Sigmoid colon (tissue), 7 donors: ENCODE results near the gene PRDX5. TPM values are rescaled to one million over a fixed set of nuclear protein-coding genes. Genes with fewer than 3 reads are reported as not detected.

ENCODE experiments used
- DNase-seq: peaks from one replicate; pipeline ENCODE4 v3.0.0-alpha.2; 2019
- H3K27ac ChIP-seq, 4 donors: fragments of 200-600 bp; sonication (generic); one replicate each; pipeline ENCODE4 v1.5.1; 2016 to 2019; ENCODE audit warnings: mild to moderate bottlenecking in 1 of 4
- H3K27me3 ChIP-seq, 3 donors: fragments of 200-600 bp; sonication (generic); one replicate each; pipeline ENCODE4 v1.5.1; 2019; ENCODE audit warnings: mild to moderate bottlenecking in 1 of 3
- H3K36me3 ChIP-seq, 4 donors: fragments of 200-600 bp; sonication (generic); one replicate each; pipeline ENCODE4 v1.5.1; 2016 to 2019
- H3K4me1 ChIP-seq, 4 donors: fragments of 200-600 bp; sonication (generic); one replicate each; pipeline ENCODE4 v1.5.1; 2017 to 2019
- H3K4me3 ChIP-seq, 4 donors: fragments of 200-600 bp; sonication (generic); one replicate each; pipeline ENCODE4 v1.5.1; 2017 to 2019; ENCODE audit warnings: mild to moderate bottlenecking in 2 of 4, moderate library complexity in 1 of 4
- H3K9me3 ChIP-seq, 4 donors: fragments of 200-600 bp in 3 of 4; sonication (generic) in 3 of 4; one replicate each; pipeline versions ENCODE4 v1.5.1 to v1.6.1; 2013 to 2019
- CTCF ChIP-seq, 4 experiments: fragments of 450-650 bp in 3 of 4; fragments of 200-600 bp in 1 of 4; IDR thresholded peaks; one replicate each; pipeline ENCODE4 v1.5.1; 2016 to 2019; ENCODE audit warnings: antibody characterized with exemption in 4 of 4, mild to moderate bottlenecking in 3 of 4, moderate library complexity in 2 of 4
- EP300 ChIP-seq, 4 donors: sonication (generic); formaldehyde crosslinking; IDR thresholded peaks; one replicate each; pipeline ENCODE4 v1.6.1; 2017; ENCODE audit warnings: antibody characterized with exemption in 4 of 4
- POLR2A ChIP-seq, 2 donors: fragments of 450-650 bp; IDR thresholded peaks; one replicate each; pipeline ENCODE4 v1.6.1; 2016; ENCODE audit warnings: antibody characterized with exemption in 2 of 2, mild to moderate bottlenecking in 2 of 2, moderate library complexity in 2 of 2
- POLR2AphosphoS5 ChIP-seq, 4 donors: sonication (generic); formaldehyde crosslinking; IDR thresholded peaks; one replicate each; pipeline ENCODE4 v1.6.1; 2017; ENCODE audit warnings: antibody characterized with exemption in 4 of 4
- WGBS, 2 donors: extraction: QIAGEN DNeasy Blood & Tissue Kit; methylation state at CpG; one replicate each; pipeline ENCODE4 v1.1.7; 2013; 5-methylcytosine and 5-hydroxymethylcytosine counted together
- intact Hi-C: fragments of 100-400 bp; cut with DNase I; formaldehyde crosslinking; loops from one replicate; pipeline ENCODE4 v1.15.1; 2023
- polyA plus RNA-seq, 3 donors: library from polyadenylated mRNA; stranded (reverse); fragments of 200-250 nt; gene quantifications; one replicate each; pipeline ENCODE4 v1.2.3, GENCODE V29; 2013
- total RNA-seq, 4 donors: library from RNA; depleted of rRNA; stranded (reverse); fragments of >200 nt; gene quantifications; one replicate each; pipeline ENCODE4 v1.1.0, GENCODE V29; 2016
- donor health status: healthy with polysubstance abuse.
- donor health status: Bipolar disorder and iron deficiency.
- donor health status: healthy.

The PRDX5 gene
- total and polyA plus RNA-seq, 7 donors, result 169 to 1,045 (median 269) TPM

- Histone ChIP-seq H3K9me3 (no peaks in the 10 kb centered on the region), H3K27ac (no peak overlapping the region), H3K4me1 (peaks cover 0 to 9% (median 3%) of the 10 kb centered on the region in 4 donors), H3K27me3 (no peaks in the 10 kb centered on the region), H3K4me3 (no peak overlapping the region), H3K36me3 (no peaks in the 10 kb centered on the region)
- DNase-seq, result no peak
- TF ChIP-seq POLR2AphosphoS5 (IDR thresholded peaks at IDR 0.05), result no peak
- TF ChIP-seq POLR2A (IDR thresholded peaks at IDR 0.05), result no peak
- no peak for TF ChIP-seq EP300 (IDR thresholded peaks at IDR 0.05)
- no peak for TF ChIP-seq CTCF (IDR thresholded peaks at IDR 0.05)
- 84 to 91% methylated on average over 8 of the region's 8 CpGs for WGBS, 2 donors
- intact Hi-C loops, result no loop called here
Measured at GRCh38 chr11:64333556-64333955, 15.6 kb downstream of the PRDX5 start.

DNA sequence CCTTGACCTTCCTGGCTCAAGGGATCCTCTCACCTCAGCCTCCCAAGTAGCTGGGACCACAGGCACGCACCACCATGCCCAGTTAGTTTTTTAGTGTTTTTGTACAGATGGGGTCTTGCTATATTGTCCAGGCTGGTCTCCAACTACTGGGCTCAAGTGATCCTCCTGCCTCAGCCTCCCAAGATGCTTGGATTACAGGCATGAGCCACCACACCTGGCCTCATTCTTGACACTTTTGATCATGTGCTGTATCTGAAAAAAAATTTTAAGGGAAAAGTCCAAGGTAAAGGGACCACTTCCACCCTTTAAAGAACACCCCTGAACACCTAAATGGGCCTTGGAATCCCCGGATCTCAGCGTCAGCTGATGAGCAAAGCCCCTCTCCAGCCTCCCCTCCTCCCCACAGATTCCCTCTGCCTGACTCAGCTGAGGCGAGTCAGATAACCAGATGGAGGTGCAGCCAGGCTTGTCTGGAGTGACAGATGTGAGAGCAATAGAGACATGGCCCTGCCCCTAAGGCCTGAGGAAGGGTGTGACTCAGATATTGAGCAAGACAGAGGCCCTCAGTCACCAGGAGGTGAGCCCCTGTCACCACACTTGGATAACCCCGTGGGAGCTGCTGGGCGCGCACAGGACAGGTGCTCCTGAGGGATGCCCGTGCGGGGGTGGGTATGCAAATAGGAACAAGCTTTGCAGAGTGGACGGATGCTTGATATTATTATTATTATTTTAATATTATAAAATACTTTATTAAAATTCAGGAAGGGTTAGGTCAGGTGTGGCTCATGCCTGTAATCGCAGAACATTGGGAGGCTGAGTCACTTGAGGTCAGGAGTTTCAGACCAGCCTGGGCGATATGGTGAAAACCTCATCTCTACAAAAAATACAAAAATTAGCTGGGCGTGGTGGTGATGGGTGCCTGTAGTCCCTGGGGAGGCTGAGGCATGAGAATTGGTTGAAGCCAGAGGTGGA is 17.1 kb downstream of the PRDX5 start:
- TF ChIP-seq EP300 (IDR thresholded peaks at IDR 0.05) (no peak), POLR2AphosphoS5 (IDR thresholded peaks at IDR 0.05) (no peak), CTCF (IDR thresholded peaks at IDR 0.05) (no peak), POLR2A (IDR thresholded peaks at IDR 0.05) (no peak)
- no peak for DNase-seq
- no peaks in the 10 kb centered on the region for H3K27me3 ChIP-seq
- peaks cover 0 to 9% (median 3%) of the 10 kb centered on the region in 4 donors for H3K4me1 ChIP-seq
- H3K9me3 ChIP-seq, result no peaks in the 10 kb centered on the region
- intact Hi-C loops, result no loop called here
- H3K4me3 ChIP-seq, result no peak overlapping the region
- H3K36me3 ChIP-seq, result no peaks in the 10 kb centered on the region
- WGBS, 2 donors, result 25 to 43% methylated on average over 13 of the region's 13 CpGs
- no peak overlapping the region for H3K27ac ChIP-seq

DNA sequence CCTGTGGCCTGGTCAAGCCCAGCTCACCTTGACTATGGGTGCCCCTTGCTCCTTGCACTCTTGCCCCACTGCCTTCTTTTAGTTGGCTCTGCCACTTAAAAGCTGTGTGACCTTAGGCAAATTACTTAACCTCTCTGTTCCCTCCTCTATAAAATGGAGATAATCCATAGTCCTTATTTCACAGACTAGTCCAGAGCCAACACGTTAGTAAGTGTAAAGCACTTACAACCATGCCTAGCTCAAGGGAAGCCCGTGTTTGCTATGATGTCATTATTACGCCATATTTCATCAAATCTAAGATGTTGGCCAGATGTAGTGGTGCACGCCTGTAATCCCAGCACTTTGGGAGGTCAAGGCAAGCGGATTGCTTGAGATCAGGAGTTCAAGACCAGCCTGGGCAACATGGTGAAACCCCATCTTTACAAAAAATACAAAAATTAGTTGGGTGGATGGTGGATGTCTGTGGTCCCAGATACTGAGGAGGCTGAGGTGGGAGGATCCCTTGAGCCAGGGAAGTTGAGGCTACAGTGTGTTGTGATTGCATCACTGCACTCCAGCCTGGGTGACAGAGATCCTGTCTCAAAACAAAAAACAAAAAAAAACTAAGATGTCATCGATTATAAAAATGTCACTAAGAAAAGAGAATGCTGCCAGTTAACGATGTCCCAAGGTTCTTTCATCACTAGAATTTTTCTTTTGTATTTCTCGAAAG is 19.8 kb downstream of the PRDX5 start:
- DNase-seq, result no peak
- Histone ChIP-seq H3K27me3 (no peaks in the 10 kb centered on the region), H3K27ac (no peak overlapping the region), H3K4me1 (peaks cover 0 to 18% (median 8%) of the 10 kb centered on the region in 4 donors), H3K36me3 (no peaks in the 10 kb centered on the region), H3K9me3 (no peaks in the 10 kb centered on the region), H3K4me3 (no peak overlapping the region)
- 76 to 84% methylated on average over 8 of the region's 8 CpGs for WGBS, 2 donors
- intact Hi-C loops, result no loop called here
- no peak for TF ChIP-seq POLR2A (IDR thresholded peaks at IDR 0.05)
- no peak for TF ChIP-seq EP300 (IDR thresholded peaks at IDR 0.05)
- TF ChIP-seq POLR2AphosphoS5 (IDR thresholded peaks at IDR 0.05), result no peak

- Histone ChIP-seq H3K27me3 (no peaks in the 10 kb centered on the region), H3K4me3 (no peak overlapping the region), H3K36me3 (no peaks in the 10 kb centered on the region), H3K27ac (no peak overlapping the region), H3K4me1 (peaks cover 0 to 24% (median 12%) of the 10 kb centered on the region in 4 donors), H3K9me3 (no peaks in the 10 kb centered on the region)
- intact Hi-C loops, result no loop called here
- TF ChIP-seq CTCF (IDR thresholded peaks at IDR 0.05) (no peak), POLR2A (IDR thresholded peaks at IDR 0.05) (no peak), POLR2AphosphoS5 (IDR thresholded peaks at IDR 0.05) (no peak), EP300 (IDR thresholded peaks at IDR 0.05) (no peak)
- no peak for DNase-seq
- 63 to 82% methylated on average over 8 of the region's 8 CpGs for WGBS, 2 donors
Measured at GRCh38 chr11:64338716-64339115, 20.8 kb downstream of the PRDX5 start.

- H3K4me1 ChIP-seq, result peaks cover 0 to 24% (median 12%) of the 10 kb centered on the region in 4 donors
- H3K9me3 ChIP-seq, result no peaks in the 10 kb centered on the region
- 60 to 62% methylated on average over 4 of the region's 4 CpGs for WGBS, 2 donors
- no peaks in the 10 kb centered on the region for H3K27me3 ChIP-seq
- H3K4me3 ChIP-seq, result no peak overlapping the region
- no peak for DNase-seq
- TF ChIP-seq CTCF (IDR thresholded peaks at IDR 0.05) (no peak), EP300 (IDR thresholded peaks at IDR 0.05) (no peak), POLR2AphosphoS5 (IDR thresholded peaks at IDR 0.05) (no peak), POLR2A (IDR thresholded peaks at IDR 0.05) (no peak)
- intact Hi-C loops, result no loop called here
- no peaks in the 10 kb centered on the region for H3K36me3 ChIP-seq
- no peak overlapping the region for H3K27ac ChIP-seq
Measured at GRCh38 chr11:64339286-64339685, 21.4 kb downstream of the PRDX5 start.
